Measurements from ENCODE around the gene VCL. TPM values are rescaled to one million over a fixed set of nuclear protein-coding genes. Genes with fewer than 3 reads are reported as not detected.

The VCL gene
- total and polyA plus RNA-seq, 9 of the 15 experiments (the other 6 are each of a cell fraction or from before 2014, with no cell fraction given): 29.8 to 186 (median 76.4) TPM

- TF ChIP-seq ZNF274 (IDR thresholded peaks at IDR 0.05; ENCODE audit: borderline replicate concordance, low read depth, low read length): no peak
- no peak for TF ChIP-seq HCFC1 (IDR thresholded peaks at IDR 0.05; ENCODE audit: low read depth, low read length)
- TF ChIP-seq NCOA2 (IDR thresholded peaks at IDR 0.05; ENCODE audit: partially characterized antibody in 2 of 2): no peak
- TF ChIP-seq, protein P1, sequence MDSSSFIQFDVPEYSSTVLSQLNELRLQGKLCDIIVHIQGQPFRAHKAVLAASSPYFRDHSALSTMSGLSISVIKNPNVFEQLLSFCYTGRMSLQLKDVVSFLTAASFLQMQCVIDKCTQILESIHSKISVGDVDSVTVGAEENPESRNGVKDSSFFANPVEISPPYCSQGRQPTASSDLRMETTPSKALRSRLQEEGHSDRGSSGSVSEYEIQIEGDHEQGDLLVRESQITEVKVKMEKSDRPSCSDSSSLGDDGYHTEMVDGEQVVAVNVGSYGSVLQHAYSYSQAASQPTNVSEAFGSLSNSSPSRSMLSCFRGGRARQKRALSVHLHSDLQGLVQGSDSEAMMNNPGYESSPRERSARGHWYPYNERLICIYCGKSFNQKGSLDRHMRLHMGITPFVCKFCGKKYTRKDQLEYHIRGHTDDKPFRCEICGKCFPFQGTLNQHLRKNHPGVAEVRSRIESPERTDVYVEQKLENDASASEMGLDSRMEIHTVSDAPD (CRISPR knock-in tag; IDR thresholded peaks at IDR 0.05): no peak
- TF ChIP-seq ARHGAP35 (IDR thresholded peaks at IDR 0.05; ENCODE audit: partially characterized antibody): no peak
- TF ChIP-seq, protein P2, sequence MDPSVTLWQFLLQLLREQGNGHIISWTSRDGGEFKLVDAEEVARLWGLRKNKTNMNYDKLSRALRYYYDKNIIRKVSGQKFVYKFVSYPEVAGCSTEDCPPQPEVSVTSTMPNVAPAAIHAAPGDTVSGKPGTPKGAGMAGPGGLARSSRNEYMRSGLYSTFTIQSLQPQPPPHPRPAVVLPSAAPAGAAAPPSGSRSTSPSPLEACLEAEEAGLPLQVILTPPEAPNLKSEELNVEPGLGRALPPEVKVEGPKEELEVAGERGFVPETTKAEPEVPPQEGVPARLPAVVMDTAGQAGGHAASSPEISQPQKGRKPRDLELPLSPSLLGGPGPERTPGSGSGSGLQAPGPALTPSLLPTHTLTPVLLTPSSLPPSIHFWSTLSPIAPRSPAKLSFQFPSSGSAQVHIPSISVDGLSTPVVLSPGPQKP (CRISPR knock-in tag; IDR thresholded peaks at IDR 0.05): no peak
- no peak for TF ChIP-seq CBX8 (IDR thresholded peaks at IDR 0.05; ENCODE audit: borderline replicate concordance, extremely low read depth, low read depth, low read length, poor library complexity, severe bottlenecking)
- peak; percentile 89; the same call in 1 of the 2 replicates for TF ChIP-seq AFF4 (CRISPR knock-in tag; IDR thresholded peaks at IDR 0.05)
- peak; percentile 64 for TF ChIP-seq ZNF263 (CRISPR knock-in tag; IDR thresholded peaks at IDR 0.05; ENCODE audit: borderline replicate concordance)
- TF ChIP-seq TAF9B (IDR thresholded peaks at IDR 0.05; ENCODE audit: partially characterized antibody): no peak
- peak; percentile 63; the same call in 1 of the 2 replicates for TF ChIP-seq ZNF766 (CRISPR knock-in tag; conservative IDR thresholded peaks at IDR 0.05)
- TF ChIP-seq, protein P3, sequence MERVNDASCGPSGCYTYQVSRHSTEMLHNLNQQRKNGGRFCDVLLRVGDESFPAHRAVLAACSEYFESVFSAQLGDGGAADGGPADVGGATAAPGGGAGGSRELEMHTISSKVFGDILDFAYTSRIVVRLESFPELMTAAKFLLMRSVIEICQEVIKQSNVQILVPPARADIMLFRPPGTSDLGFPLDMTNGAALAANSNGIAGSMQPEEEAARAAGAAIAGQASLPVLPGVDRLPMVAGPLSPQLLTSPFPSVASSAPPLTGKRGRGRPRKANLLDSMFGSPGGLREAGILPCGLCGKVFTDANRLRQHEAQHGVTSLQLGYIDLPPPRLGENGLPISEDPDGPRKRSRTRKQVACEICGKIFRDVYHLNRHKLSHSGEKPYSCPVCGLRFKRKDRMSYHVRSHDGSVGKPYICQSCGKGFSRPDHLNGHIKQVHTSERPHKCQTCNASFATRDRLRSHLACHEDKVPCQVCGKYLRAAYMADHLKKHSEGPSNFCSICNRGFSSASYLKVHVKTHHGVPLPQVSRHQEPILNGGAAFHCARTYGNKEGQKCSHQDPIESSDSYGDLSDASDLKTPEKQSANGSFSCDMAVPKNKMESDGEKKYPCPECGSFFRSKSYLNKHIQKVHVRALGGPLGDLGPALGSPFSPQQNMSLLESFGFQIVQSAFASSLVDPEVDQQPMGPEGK (CRISPR knock-in tag; IDR thresholded peaks at IDR 0.05; ENCODE audit: borderline replicate concordance): no peak
- peak; percentile 28 for TF ChIP-seq DACH1 (IDR thresholded peaks at IDR 0.05; ENCODE audit: partially characterized antibody)
- peak; percentile 61; the same call in 1 of the 2 replicates for TF ChIP-seq E2F3 (CRISPR knock-in tag; IDR thresholded peaks at IDR 0.05)
- 0 out of 2 replicates have a peak, but pooled peaks have one; percentile 21 for TF ChIP-seq ERF (CRISPR knock-in tag; IDR thresholded peaks at IDR 0.05)
- TF ChIP-seq RNF2 (IDR thresholded peaks at IDR 0.05): 0 out of 2 replicates have a peak, but pooled peaks have one; percentile 53
- no peak for TF ChIP-seq ELF2 (CRISPR knock-in tag; IDR thresholded peaks at IDR 0.05)
- no peak for TF ChIP-seq SNRNP70 (optimal IDR thresholded peaks at IDR 0.05; ENCODE audit: low read depth, low read length)
- 0 out of 2 replicates have a peak, but pooled peaks have one; percentile 9 for TF ChIP-seq NCOA1 (IDR thresholded peaks at IDR 0.05; ENCODE audit: low read depth)
Measured at GRCh38 chr10:73997787-73998622, at the start of gene VCL (continued).

All from K562 (cell line).